Left colon (tissue), 2 donors: ENCODE data around the gene SMG9. TPM values are rescaled to one million over a fixed set of nuclear protein-coding genes. Genes with fewer than 3 reads are reported as not detected.
"Not testable (repeated sequence)": the region's sequence is repeated elsewhere in the genome, so short reads cannot be mapped to it uniquely, and the experiment has no call there.

Experiments
- ATAC-seq: fragments of 200-7000 bp; cut with Tn5 transposase; one replicate; pipeline ENCODE4 v1.9.1; 2020; ENCODE audit warnings: mild to moderate bottlenecking, moderate library complexity
- DNase-seq, 2 donors: peaks; one replicate each; pipeline ENCODE4 v3.0.0-alpha.2; 2020
- intact Hi-C, 2 donors: fragments of 100-400 bp; cut with DNase I in 1 of 2; cut with micrococcal nuclease in 1 of 2; formaldehyde crosslinking; loops; one replicate each; pipeline versions ENCODE4 v1.11.2 to v1.14.0; 2022; cut with DNase I, micrococcal nuclease
- total RNA-seq, 2 donors: library from RNA; stranded (reverse); fragmentation: NEBNext Ultra II Directional; extraction: Animal tissue kit (Norgen Biotek cat#: 25700); gene quantifications; one replicate each; pipeline ENCODE4 v1.2.1, GENCODE V29; 2021
- donor health status: DM: no; HTN: no; CAD: no.
- donor health status: DM: yes; HTN: yes; CAD: no.

SMG9 gene
- total RNA-seq, 2 donors from 2014 or later: 25.4 to 40.3 TPM

DNA sequence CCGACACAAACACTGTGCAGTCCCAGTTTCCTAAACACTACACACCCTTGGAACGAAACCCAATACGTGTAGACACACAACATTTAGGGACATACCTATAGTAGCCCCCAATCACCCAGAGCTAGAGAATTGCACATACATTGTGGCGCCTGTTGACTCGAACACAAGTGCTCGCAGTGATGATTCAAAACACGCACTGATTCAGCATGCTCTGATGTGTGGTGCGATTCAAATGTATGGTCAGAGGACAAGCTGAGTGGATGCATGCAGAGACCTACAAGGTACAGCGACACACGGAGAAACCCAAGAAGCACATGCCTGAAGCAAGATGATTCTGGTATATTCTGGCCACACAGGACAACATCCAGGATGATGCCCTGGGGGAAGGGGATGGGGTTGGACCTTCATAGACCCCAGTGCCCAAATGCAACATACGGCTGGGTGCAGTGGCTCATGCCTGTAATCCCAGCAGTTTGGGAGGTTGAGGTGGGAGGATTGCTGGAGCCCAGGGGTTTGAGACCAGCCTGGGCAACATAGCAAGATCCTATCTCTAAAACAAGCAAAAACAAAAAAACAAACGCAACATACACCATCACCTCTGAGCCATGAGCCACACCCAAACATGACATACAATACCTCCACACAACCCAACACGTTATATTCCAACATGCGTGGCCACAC is 27.0 kb upstream of the SMG9 start:
- DNase-seq (no peak), ATAC-seq (no peak)
- intact Hi-C loops: no loop called here

DNA sequence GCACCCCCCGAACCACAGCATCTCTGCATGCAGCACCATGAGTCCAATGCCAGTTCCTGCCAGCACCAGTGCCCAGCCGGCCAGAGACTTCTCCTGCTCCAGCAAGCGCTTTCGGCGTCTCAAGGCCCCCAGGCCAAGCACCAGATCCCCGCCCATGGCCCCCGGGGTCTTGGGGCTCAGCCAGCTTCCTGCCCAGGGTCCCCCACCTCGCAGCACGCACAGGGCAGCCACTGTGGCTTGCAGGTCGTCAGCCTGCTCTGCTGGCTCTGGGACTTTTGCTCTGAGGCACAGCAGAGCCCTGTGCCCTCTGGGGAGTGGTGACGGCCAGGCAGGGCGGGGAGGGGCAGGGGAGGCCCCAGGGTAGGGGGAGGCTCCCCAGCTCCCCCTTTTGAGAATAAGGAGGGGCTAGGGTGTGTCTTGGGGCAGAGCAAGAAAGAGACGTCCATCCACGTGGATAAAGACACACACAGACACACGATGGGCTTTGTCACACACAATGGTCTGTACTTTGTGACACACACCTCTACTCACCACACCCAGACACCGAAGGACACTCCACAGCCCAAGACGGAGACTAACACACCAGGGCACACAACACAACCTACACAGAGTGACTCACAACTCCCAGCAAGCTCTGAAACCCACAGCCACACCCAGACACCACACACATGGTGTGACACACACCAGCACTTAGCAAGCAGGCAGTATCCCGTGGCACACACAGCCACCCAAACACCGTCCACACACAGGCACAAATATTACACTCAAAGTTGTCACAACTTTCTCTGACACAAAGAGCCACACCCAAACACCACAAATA is 26.2 kb upstream of the SMG9 start, which contains the start of gene KCNN4:
Gene KCNN4, minus strand, starts transcription at position 268 of the 820 bp plus-strand sequence. Its CDS starts 112 bp downstream, at position 156.
- intact Hi-C loops: no loop called here
- ATAC-seq: peak; percentile 57
- peak; percentile 78 to 82 for DNase-seq

- ATAC-seq: peak; percentile 35
- intact Hi-C loops: no loop called here
- DNase-seq: peak; percentile 41 to 42
Measured at GRCh38 chr19:43779820-43780219, 25.1 kb upstream of the SMG9 start.

DNA sequence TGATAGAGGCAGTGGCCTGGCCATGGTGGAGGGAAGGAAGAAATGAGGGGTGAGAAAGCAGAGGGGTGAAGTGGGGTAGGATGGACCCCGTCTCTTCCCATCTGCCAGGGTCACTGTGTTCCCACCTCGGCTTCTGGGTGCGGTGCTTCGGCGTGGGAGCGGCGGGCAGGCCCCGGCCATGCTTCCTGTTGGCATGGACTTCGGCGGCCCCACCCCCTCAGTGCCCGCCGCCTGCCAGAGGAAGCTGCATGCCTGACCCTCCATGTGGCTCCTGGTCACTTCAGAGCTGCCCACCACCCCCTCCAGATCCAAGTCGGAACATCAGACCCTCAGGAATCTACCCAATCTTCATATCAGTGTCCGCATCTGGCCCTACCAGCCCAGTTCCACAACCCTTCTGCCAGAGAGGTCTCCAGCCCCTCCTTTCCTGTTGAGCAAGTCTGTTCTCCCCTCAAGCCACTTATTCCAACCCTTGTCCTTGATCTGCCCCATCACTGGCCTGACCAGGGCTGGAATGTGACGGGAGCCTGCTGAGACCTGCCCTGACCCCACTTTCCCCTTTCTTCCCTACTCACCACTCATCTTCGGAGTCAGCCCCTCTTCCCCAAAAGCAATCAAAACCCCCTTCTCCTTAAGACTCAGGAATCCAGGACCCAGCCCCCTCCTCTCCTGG is 24.5 kb upstream of the SMG9 start:
- ATAC-seq (peak; percentile 63), DNase-seq (peak; percentile 79 to 83)
- intact Hi-C loops: no loop called here

DNA sequence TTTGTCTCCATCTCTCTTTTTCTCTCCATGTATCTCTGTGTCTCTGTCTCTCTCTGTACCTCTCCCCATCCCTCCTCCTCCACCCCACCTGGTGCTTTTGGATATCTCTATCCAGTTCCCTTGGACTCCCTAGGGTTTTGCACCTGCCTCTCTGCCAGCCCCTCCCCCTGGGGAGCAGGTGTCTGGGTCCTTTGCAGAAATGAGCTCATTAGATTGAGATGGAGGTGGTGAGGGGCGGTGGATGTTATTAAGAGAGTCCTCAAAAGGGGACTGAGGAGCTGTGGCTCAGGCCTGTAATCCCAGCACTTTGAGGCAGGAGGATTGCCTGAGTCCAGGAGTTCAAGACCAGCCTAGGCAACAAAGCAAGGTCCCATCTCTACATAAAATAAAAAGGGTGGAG is 23.9 kb upstream of the SMG9 start:
- DNase-seq (peak in 1 of 2 donors; percentile 42), ATAC-seq (no peak)
- intact Hi-C loops: no loop called here

GRCh38 chr19:43777163-43777695 is 22.5 kb upstream of the SMG9 start:
- ATAC-seq: no peak
- intact Hi-C loops: no loop called here
- DNase-seq: peak in 1 of 2 donors; percentile 56

DNA sequence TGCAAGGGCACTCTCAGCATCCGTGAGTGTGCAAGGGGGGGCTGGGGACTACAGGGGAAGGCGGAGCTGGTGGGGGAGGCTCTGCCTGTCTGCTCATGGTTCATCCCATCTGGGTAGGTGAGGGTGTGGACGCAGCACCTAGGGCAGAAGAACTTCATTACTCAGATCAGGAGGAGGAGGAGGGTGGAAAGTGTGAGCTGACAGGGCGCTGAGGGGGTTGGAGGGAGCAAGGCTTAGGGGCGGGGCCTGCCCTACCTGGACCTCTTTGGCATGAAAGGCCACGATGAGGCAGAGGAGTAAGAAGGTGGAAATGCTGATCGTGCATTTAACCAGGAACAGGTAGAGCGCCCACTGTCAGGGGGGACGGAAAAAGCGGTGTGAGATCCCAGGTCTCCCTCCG is 21.5 kb upstream of the SMG9 start:
- ATAC-seq (no peak), DNase-seq (no peak)
- intact Hi-C loops: no loop called here

GRCh38 chr19:43775299-43775890 is 20.6 kb upstream of the SMG9 start:
- intact Hi-C loops: no loop called here
- DNase-seq (no peak), ATAC-seq (no peak)

DNA sequence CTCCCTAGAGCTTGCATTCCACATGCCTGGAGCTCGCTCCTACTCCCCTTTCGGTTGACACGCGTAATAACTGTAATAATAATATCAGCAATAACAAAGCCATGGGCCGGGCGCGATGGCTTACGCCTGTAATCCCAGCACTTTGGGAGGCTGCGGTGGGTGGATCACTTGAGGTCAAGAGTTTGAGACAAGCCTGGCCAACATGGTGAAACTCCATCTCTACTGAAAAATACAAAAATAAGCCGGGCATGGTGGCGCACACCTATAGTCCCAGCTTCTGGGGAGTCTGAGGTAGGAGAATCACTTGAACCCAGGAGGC is 20.1 kb upstream of the SMG9 start:
- DNase-seq, intact Hi-C loops, ATAC-seq: not testable (repeated sequence)

GRCh38 chr19:43774103-43774939 is 19.6 kb upstream of the SMG9 start:
- DNase-seq: peak; percentile 82 to 83
- intact Hi-C loops: no loop called here
- ATAC-seq: peak; percentile 75

DNA sequence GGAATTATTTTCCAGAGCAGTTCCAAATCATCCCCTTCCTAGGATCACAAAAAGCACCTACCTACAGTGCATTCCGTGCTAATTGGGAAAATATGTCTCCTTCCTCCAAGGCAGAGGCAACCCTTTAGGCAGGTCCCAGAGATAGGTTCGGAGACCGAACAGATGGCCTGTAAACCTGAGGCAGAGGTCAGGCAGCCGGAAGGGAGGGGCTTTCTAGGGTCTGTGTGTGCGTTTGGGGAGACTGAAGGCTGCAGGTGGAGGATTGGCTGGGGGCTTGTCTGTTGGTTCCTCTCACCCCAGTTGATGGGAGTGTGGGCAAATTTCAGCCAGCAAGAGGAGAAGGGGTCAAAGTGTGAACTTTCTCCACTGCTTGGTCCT is 19.0 kb upstream of the SMG9 start:
- intact Hi-C loops: no loop called here
- DNase-seq (no peak), ATAC-seq (no peak)

DNA sequence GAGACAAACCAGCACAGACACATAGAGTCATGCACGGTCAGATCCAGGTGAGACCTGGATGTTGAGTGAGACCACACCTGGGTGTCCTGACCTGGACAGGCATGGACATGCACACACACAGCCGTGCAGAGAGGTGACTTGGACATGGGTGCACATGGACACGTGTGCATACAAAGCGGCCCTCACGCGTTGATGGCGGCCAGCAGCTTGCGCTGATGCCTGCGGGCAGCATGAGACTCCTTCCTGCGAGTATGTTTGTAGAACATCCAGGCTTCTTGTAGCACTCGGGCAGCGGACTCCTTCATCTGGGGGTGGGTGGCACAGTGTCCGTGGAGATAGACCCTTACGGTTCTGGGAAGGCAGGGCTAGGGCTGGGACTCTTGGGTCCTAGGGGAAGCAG is 14.5 kb upstream of the SMG9 start:
- DNase-seq (peak in 1 of 2 donors; percentile 27), ATAC-seq (no peak)
- intact Hi-C loops: no loop called here

DNA sequence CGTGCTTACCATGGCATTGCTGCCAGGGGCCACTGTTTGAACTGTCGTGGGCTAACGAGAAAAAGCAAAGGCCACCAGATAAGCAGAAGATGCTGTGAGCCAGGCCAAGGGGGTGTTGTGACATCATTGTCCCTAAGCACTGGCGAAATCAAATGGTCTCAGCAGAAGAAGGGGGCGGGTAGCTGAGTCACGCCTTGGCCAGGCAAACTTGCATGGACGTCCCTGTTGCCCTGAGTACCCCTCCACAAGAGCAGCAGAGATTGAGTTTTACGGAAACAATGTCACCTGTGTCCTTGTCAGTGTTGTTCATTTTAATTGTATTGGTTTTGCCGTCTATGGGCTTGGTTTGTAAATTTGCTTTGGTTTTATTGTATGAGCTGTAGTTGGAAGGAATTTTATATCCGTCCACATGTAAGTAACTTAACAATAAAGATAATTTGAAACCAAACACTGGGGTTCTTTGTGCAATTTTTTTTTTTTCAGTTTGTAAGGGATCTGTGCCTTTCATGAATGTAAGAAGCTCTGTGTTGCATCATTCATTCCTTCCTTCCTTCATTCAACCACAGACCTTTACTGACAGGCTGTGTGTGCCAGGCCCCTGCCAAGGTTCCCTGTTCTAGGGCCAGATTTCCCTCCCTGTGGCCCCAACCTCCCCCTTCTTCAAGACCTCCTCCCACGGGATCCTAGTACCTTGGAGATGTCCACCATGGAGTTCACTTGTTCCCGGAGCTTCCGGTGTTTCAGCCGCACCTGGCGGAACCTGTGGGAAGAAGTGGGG is 13.7 kb upstream of the SMG9 start:
- DNase-seq (peak in 1 of 2 donors; percentile 81), ATAC-seq (peak; percentile 73)
- intact Hi-C loops: no loop called here

GRCh38 chr19:43767818-43768217 is 13.1 kb upstream of the SMG9 start:
- intact Hi-C loops: no loop called here
- DNase-seq (no peak), ATAC-seq (no peak)

- intact Hi-C loops: no loop called here
- no peak for ATAC-seq
- peak in 1 of 2 donors; percentile 26 for DNase-seq
Measured at GRCh38 chr19:43767316-43767715, 12.6 kb upstream of the SMG9 start.

DNA sequence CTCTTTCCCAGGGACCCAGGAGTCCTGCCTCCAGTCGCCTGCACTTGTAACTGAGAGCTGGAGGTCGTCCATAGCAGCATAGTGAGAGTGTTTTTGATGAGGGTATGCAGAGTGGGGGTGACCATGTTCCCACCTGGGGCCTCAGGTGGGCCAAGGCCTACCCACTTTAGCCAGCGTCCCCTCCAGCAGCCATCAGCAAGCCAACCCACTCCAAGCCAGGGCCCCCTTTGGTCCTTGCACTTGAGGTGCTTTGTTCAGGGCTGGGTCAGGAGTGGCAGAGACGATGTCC is 11.9 kb upstream of the SMG9 start:
- ATAC-seq (no peak), DNase-seq (no peak)
- intact Hi-C loops: no loop called here

- ATAC-seq (peak; percentile 25), DNase-seq (peak; percentile 56 to 74)
- intact Hi-C loops: no loop called here
Measured at GRCh38 chr19:43765109-43765876, 10.5 kb upstream of the SMG9 start.
